GM12878 (cell line): ENCODE results near the gene ZMIZ1. TPM values are rescaled to one million over a fixed set of nuclear protein-coding genes. Genes with fewer than 3 reads are reported as not detected.

Experiments
- ATAC-seq: fragments of 200-7000 bp; cut with Tn5 transposase; 3 replicates; pipeline ENCODE4 v1.9.1; 2020; ENCODE audit warnings: mild to moderate bottlenecking, moderate library complexity
- BruUV-seq: library from RNA; stranded (reverse); fragments of 400-500 nt; replicated peaks from 2 replicates; lab custom pipeline; 2021; lab: Mats Ljungman, UMichigan
- CTCF ChIA-PET: fragments of 300-600 bp; sonication (Branson Sonifier 250); formaldehyde crosslinking; extraction: SDS; loops from one replicate; lab custom pipeline; 2021; ENCODE audit warnings: inconsistent platforms; lab: Yijun Ruan, JAX
- POLR2A ChIA-PET: fragments of 350-600 bp; formaldehyde crosslinking; extraction: SDS; loops from one replicate; lab custom pipeline; 2021; ENCODE audit warnings: inconsistent platforms; lab: Charles Lee
- RAD21 ChIA-PET: fragments of 300-600 bp; sonication (Branson Sonifier 250); formaldehyde crosslinking; loops from one replicate; lab custom pipeline; 2023; ENCODE audit warnings: antibody characterized with exemption; ENCODE audit not compliant: unreplicated experiment; lab: Charles Lee
- SMC1A ChIA-PET: fragments of 300-600 bp; sonication (Branson Sonifier 250); formaldehyde crosslinking; loops from one replicate; lab custom pipeline; 2023; ENCODE audit not compliant: unreplicated experiment, uncharacterized antibody; lab: Charles Lee
- DNase-seq: peaks from one replicate; pipeline ENCODE4 v3.0.0-alpha.2; 2011; ENCODE audit warnings: low read depth, low spot score
- FAIRE-seq: peaks from 3 replicates; lab custom pipeline; 2011; peaks lifted over from hg19 to GRCh38; lab: Jason Lieb, UNC
- H2AFZ ChIP-seq: 2 replicates; pipeline ENCODE4 v1.6.0; 2011; ENCODE audit warnings: low read depth, low read length, control low read depth; ENCODE audit not compliant: control insufficient read depth
- H3K27ac ChIP-seq: 2 replicates; pipeline ENCODE4 v1.5.1; 2011; ENCODE audit warnings: control low read depth; ENCODE audit not compliant: control insufficient read depth, insufficient read depth
- H3K27me3 ChIP-seq, 2 experiments: replicated peaks in 1 of 2; 2 replicates each; pipeline versions ENCODE4 v1.6.0 to v1.6.1; 2011; ENCODE audit warnings: low read length in 1 of 2; ENCODE audit not compliant: control insufficient read depth in 2 of 2, insufficient read depth in 2 of 2
- H3K36me3 ChIP-seq, 2 experiments: 2 replicates each; pipeline ENCODE4 v1.5.1; 2011; ENCODE audit warnings: low read length in 1 of 2; ENCODE audit not compliant: control insufficient read depth in 2 of 2, insufficient read depth in 2 of 2
- H3K4me1 ChIP-seq: 2 replicates; pipeline ENCODE4 v1.6.1; 2011; ENCODE audit warnings: mild to moderate bottlenecking, low read length, moderate library complexity, mixed read lengths; ENCODE audit not compliant: control insufficient read depth, insufficient read depth
- H3K4me2 ChIP-seq: 2 replicates; pipeline ENCODE4 v1.6.0; 2011; ENCODE audit warnings: control low read depth; ENCODE audit not compliant: control insufficient read depth, insufficient read depth
- H3K4me3 ChIP-seq: fragments of 200-600 bp; sonication (generic); 2 replicates; pipeline ENCODE4 v1.5.1; 2016
- H3K79me2 ChIP-seq: 2 replicates; pipeline ENCODE4 v1.6.0; 2011; ENCODE audit warnings: low read length; ENCODE audit not compliant: control insufficient read depth, insufficient read depth
- H3K9ac ChIP-seq: 2 replicates; pipeline ENCODE4 v1.8.0; 2011; ENCODE audit warnings: low read length, control low read depth, mixed read lengths; ENCODE audit not compliant: control insufficient read depth, insufficient read depth
- H3K9me3 ChIP-seq: replicated peaks from 3 replicates; pipeline ENCODE4 v1.5.1; 2011; ENCODE audit warnings: mild to moderate bottlenecking, low read length; ENCODE audit not compliant: control insufficient read depth, insufficient read depth
- H4K20me1 ChIP-seq: 2 replicates; pipeline ENCODE4 v1.6.0; 2011; ENCODE audit not compliant: control insufficient read depth, insufficient read depth
- CUX1 ChIP-seq: IDR thresholded peaks from 2 replicates; pipeline ENCODE4 v1.6.1; 2012; ENCODE audit warnings: improper control_type of control experiment, low read depth, low read length; ENCODE audit not compliant: insufficient replicate concordance
- IKZF2 ChIP-seq, 2 experiments: fragments of 450-650 bp; IDR thresholded peaks; 2 replicates each; pipeline ENCODE4 v1.6.1; 2017; ENCODE audit warnings: mild to moderate bottlenecking in 2 of 2, moderate library complexity in 2 of 2
- MEF2B ChIP-seq: fragments of 450-650 bp; IDR thresholded peaks from 2 replicates; pipeline ENCODE4 v1.6.1; 2018; ENCODE audit warnings: mild to moderate bottlenecking, moderate library complexity; ENCODE audit not compliant: partially characterized antibody, poor library complexity, severe bottlenecking
- WGBS: methylation state at CpG from one replicate; pipeline ENCODE4 v1.1.6; 2016; ENCODE audit warnings: low lambda C conversion rate; ENCODE audit not compliant: insufficient replicate concordance, insufficient coverage; ENCODE audit errors: missing lambda C conversion rate; 5-methylcytosine and 5-hydroxymethylcytosine counted together
- in situ Hi-C: fragments of 300-500 bp; cut with MboI; formaldehyde crosslinking; loops from 9 replicates; pipeline ENCODE4 v1.14.3; 2018; ENCODE audit warnings: mixed read lengths
- intact Hi-C: fragments of 100-400 bp; cut with micrococcal nuclease; formaldehyde crosslinking; loops from one replicate; pipeline ENCODE4 v1.14.2; 2022; ENCODE audit not compliant: unreplicated experiment
- polyA plus RNA-seq, 11 experiments: library from polyadenylated mRNA; depleted of rRNA in 4 of 11; unstranded in 6 of 11; stranded (reverse) in 5 of 11; fragments of >200 nt; fragmentation: Nextera tagmentation in 4 of 11; fragmentation: Illumina TruSeq in 1 of 11; extraction: Ambion mirVana in 4 of 11; extraction: Trizol in 1 of 11; gene quantifications; 1 replicate in 1 of 11; 2 replicates in 10 of 11; pipeline versions ENCODE4 v1.2.1 to v1.2.3, GENCODE V29; 2011 to 2016; ENCODE audit warnings: inconsistent platforms in 2 of 11, missing spikeins in 2 of 11, low read depth in 1 of 11
- total RNA-seq, 4 experiments: library from RNA; depleted of rRNA in 3 of 4; stranded (reverse); fragments of >200 nt in 3 of 4; fragmentation: Illumina TruSeq in 1 of 4; extraction: Trizol in 1 of 4; gene quantifications; 2 replicates each; pipeline versions ENCODE4 v1.2.1 to v1.2.3, GENCODE V29; 2013 to 2021

Gene ZMIZ1
- total and polyA plus RNA-seq, 10 of the 15 experiments (the other 5 are each of a cell fraction or from before 2014, with no cell fraction given): 3.1 to 82.3 (median 14.9) TPM

- TF ChIP-seq CUX1: no peak
- TF ChIP-seq IKZF2 (IDR thresholded peaks at IDR 0.05): no peak
Measured at GRCh38 chr10:79052291-79053080, 16.3 kb upstream of the ZMIZ1 start (continued).

- 56% methylated on average over 4 of the region's 4 CpGs for WGBS
- ATAC-seq: no peak
- no peak overlapping the region for H3K9ac ChIP-seq
- ChIA-PET SMC1A (no interaction called here), CTCF (no interaction called here)
- no peak overlapping the region for H3K4me3 ChIP-seq
- H3K4me1 ChIP-seq: peaks cover 5% of the 10 kb centered on the region
- FAIRE-seq: no peak
- in situ Hi-C loops: no loop called here
- intact Hi-C loops: no loop called here
- H4K20me1 ChIP-seq: no peaks in the 10 kb centered on the region; the same call in 1 of the 2 replicates
- no peaks in the 10 kb centered on the region for H3K36me3 ChIP-seq
- peaks cover 0 to 7% of the 10 kb centered on the region in 2 experiments; a peak in 3 of 4 replicates for H3K27me3 ChIP-seq
- TF ChIP-seq MEF2B: no peak
- TF ChIP-seq, all 136 proteins: peak for 0
- ChIA-PET POLR2A (no interaction called here), RAD21 (no interaction called here)
- no peaks in the 10 kb centered on the region for H3K9me3 ChIP-seq
- no peak overlapping the region for H3K4me2 ChIP-seq
- no peaks in the 10 kb centered on the region for H3K79me2 ChIP-seq
- H3K27ac ChIP-seq: no peak overlapping the region
- no peak overlapping the region for H2AFZ ChIP-seq
- BruUV-seq: no TSS peak
- no peak for DNase-seq
Measured at GRCh38 chr10:79053081-79053434, 15.7 kb upstream of the ZMIZ1 start.
